CMK (cell line): ENCODE results near the gene RBCK1.
"Not testable (repeated sequence)": the region's sequence is repeated elsewhere in the genome, so short reads cannot be mapped to it uniquely, and the experiment has no call there.

Experiments
- DNase-seq: peaks from one replicate; pipeline ENCODE4 v3.0.0-alpha.2; 2010; ENCODE audit warnings: low read depth

The RBCK1 gene

DNA sequence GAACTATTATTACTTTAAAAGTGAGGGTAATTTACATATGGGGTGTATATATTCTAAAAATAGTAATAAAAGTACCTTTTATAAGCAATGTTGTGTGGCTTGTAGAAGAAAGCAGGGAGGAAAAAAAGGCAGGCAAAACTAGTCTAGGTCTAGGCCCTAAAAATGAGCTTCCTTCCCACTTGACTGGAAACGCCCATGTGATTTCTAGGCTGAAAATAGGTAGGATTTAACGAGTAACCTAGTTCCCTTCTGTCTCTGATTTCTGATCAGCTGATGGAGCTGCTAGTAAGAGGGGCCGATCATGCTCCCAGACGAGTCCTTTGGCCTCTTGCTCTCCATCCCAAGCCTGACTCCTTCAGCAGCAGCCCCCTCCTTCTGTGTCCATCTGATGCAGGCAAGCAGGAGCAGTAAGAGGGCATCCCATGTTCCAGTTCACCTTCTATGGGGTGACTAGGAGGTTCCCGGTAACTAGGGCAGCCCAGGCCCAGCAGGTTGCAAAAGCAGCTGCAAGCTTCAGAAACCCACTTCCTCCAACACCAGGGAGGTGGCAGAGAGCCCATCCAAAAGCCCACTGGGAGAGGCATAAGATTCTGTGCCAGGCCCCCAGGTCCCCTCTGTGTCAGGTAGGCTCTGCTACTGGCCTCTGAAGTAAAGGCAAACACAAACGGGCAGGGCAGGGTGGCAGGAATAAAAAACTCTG, 29.8 kb downstream of the RBCK1 start:
- DNase-seq, result no peak

DNA sequence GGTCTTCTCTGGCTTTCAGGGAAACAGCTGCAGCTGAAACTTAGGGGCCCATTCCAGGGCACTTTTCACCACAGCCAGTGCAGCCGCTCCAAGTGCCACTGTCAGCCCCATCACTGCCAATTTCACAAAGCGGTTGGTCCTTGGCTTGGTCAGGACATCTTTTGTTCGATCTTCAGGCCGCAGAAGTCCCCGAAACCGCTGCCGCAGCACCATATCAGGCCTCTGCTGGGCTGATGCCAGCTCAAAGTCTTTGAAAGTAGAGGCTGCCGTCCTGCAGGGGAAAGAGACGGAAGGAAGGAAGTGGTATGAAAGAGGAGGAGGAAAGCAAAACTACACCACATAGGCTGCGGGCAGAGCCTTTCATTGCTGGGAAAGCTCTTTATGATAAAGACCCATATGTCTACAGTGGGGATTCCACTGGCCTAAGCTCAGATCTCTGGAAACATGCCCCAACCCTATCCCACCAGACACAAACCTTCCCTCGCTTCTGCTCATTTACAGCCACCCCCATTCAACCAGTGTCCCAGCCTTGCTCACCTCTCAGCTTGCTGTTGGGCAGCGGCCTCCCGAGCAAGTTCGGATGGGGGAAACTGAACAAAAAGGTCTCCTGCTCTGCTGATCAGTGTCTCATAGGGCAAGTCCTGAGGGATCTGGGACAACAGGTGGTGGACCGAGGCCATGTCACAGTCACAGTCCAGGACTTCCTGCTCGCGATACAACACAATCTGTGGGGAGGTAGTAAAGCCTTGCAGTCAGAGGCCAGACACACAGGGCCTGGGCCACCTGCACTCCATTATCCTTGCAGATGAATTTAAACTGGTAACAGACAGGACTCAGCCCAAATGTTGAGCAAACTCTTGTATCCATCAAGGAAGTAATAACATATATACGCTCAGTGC, 30.7 kb downstream of the RBCK1 start:
- DNase-seq, result peak; percentile 96

- DNase-seq, result no peak
Observed at GRCh38 chr20:440148-440547, 32.0 kb downstream of the RBCK1 start.

GRCh38 chr20:440636-441035, 32.5 kb downstream of the RBCK1 start:
- no peak for DNase-seq

DNA sequence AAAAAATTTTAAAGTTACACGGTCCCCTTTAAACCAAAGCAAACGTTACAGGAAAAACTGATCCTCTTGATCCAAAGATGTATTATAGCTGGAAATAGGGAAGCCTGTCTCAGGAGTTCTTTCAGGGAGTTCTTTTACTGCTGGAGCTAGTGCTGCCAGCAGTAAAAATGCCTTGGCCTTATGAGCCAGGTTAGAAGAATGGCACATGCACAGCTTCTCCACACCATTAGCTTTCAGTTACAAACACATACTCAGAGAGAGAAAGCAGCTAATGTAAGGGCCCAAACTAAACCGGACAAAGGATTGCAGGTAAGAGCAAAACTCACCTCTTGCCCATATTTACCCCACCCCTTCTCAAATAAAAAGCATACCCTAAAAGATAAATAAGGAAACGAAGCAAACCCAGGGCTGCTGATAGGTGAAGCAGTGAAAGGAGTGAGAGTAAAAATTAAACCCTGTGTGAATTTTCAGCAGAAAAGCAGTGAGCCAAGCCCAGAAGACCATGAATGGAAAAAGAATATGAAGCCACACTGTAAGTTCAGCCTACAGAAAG, 35.2 kb downstream of the RBCK1 start:
- no peak for DNase-seq

DNA sequence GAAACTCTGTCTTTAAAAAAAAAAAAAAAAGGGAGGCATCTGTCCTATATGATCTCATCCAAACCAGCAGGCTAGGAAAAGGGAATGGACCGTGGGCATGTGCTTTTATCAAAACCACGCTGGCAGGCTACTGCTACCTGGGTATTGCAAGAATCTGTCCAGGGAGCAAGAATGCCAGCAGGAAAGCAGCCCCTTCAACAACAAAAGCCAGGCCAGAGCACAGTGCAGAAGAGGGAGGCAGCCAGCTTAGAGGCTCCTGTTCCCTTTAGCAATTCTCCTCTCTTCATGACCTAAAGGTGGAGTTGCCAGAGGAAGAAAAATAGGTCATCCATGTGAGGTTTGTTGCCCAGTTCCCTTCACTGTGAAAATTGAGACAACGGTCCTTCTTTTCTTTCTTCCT, 36.0 kb downstream of the RBCK1 start:
- DNase-seq, result no peak

DNA sequence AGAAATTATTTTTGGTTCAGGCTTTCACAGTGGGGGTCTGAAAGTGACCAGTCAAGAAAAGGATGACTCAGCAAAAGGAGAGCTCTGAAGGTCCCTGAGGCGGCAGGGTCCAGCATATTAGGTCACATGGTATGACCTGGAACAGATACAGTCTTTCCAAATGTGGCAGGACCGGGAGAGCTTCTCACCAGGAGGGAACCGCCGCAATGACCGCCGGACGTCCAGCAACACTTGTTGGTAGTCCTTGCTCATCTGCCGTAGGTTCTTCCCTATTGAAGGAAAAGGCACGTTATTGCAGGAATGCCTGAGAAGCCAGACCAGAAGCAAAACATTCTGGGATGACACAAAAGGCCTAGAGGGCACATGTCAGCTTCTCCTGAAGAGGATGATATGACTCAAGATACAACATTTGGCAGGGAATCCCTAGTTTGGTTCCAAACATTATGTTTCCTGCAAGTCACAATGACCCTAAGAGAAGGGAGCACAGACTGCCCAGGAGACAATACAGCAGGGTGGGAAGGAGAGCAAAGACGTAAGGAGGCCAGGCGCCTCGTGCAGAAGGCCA, 36.8 kb downstream of the RBCK1 start:
- DNase-seq, result no peak

- no peak for DNase-seq
Observed at GRCh38 chr20:445514-446336, 37.6 kb downstream of the RBCK1 start.

DNA sequence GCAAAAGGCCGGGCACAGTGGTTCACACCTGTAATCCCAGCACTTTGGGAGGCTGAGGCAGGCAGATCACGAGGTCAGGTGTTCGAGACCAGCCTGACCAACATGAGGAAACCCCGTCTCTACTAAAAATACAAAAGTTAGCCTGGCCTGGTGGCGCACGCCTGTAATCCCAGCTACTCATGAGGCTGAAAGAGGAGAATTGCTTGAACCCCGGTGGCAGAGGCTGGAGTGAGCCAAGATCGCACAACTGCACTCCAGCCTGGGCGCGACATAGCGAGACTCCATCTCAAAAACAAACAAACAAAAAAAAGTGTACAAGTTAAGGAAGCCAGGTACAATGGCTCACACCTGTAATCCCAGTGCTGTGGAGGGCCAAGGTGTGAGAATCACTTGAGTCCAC, 43.9 kb downstream of the RBCK1 start:
- not testable (repeated sequence) for DNase-seq

DNA sequence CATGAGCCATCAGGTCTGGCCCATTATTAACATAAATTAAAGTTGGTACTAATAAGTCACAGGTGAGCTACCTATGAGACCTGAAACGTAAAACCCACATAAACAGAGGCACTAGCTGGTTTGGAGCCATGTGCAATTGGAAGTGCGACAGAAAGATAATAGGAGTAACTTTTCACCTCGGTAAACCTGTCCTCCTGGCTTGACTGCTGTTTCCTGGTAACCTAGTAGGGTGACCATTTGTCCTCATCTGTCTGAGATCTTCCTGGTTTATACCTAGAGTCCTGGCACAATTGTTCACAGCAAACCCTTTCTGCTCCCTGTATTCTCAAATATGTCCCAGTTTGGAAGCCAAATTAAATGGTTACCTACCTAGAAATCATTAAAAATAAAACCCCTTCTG, 46.9 kb downstream of the RBCK1 start:
- no peak for DNase-seq

DNA sequence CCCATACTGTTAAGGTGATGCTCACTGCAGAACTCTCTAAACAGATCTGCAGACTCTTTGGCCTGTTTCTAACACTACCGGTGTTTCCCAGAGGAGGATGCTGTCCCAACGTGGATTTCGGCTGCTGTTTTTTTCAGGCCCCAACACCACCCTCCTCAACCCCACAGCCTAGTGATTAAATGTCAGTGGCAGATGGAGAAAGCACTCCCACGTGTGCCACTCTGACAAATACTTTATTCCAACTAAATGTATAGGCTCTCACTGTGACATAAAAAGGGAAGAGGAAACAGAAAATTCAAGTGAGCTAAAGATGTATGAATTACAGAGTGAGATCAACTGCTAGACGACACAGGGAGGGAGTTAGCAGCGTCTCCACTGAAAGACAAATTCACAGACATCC, 50.7 kb downstream of the RBCK1 start:
- DNase-seq, result no peak

GRCh38 chr20:460180-460579, 52.1 kb downstream of the RBCK1 start:
- no peak for DNase-seq

- DNase-seq, result no peak
Observed at GRCh38 chr20:460707-461106, 52.6 kb downstream of the RBCK1 start.

DNA sequence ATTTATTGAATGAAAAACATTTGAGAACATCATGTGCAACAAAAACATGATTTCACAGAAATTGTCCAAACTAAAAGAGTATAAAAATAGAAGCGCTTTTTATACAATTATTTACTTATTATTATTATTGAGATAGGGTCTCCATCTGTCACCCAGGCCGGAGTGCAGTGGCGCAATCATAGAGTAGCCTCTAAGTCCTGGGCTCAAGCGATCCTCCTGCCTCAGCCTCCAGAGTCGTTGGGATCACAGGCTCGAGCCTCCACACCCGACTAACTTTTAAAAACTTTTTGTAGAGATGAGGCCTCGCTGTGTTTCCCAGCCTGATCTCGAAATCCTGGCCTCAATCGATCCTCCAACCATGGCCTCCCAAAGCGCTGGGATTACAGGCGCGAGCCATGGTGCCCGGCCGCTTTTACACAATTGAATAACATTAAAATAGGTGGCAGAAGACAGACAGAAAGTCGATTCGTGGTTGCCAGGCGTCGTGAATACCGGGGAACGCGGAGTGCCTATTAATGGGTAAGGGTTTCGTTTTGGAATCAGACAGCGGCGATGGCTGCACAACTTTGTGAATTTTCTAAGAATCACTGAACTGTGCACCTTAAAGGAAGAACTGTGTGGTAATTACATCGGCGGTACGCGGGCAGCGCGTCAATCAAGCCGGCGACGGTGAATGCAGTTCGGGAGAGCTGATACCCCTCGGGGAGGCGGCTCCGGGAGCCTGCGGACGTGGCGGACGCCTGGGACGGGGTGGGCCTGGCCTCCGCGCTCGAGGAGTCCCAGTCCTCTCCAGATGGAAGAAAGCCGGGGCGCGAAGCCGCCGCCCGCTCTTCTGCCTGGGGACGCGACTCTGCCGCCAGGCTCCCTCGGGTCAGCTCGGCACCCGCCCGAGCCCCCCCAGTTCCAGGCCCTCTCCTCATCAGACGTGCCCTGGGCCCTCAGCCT, 53.4 kb downstream of the RBCK1 start:
- DNase-seq, result no peak

- peak; percentile 75 for DNase-seq
Observed at GRCh38 chr20:462199-462991, 54.3 kb downstream of the RBCK1 start, which contains the start of gene TBC1D20. Gene TBC1D20 (minus strand): TSS chr20:462533. CDS start chr20:462405, 128 bp downstream.

DNA sequence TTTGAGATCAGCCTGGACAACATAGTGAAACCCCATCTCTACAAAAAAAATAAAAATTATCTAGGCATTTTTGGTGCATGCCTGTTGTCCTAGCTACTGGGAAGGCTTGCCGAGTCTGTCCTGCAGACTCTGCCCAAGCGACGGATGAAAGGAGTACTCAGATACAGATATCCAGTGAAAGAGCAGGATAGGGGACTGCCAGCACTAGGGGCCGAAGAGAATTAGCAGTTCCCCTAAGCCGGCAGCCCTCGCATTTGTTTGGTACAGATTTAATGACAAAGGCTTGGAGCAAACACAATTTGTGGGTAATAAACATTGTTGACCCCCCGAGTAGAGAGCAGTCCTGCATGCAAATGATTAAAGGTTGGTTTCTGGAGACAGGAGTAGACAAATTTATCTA, 59.7 kb downstream of the RBCK1 start:
- DNase-seq, result no peak

GRCh38 chr20:469746-470490, 61.8 kb downstream of the RBCK1 start:
- DNase-seq, result no peak

- DNase-seq, result no peak
Observed at GRCh38 chr20:472137-472846, 64.2 kb downstream of the RBCK1 start.
